HG03064 (cell line): ENCODE data around the gene BBIP1.
A peak's percentile ranks its signal among the peaks of the same experiment; 100 is the strongest.
"Not testable (repeated sequence)": the region's sequence is repeated elsewhere in the genome, so short reads cannot be mapped to it uniquely, and the experiment has no call there.

ENCODE experiments used
- ATAC-seq: cut with Tn5 transposase; IDR thresholded peaks from one replicate; pipeline ENCODE4 v1.9.1; 2021; ENCODE audit warnings: low read depth; ENCODE audit not compliant: unreplicated experiment

The BBIP1 gene

GRCh38 chr10:110923856-110924493 is 5.0 kb upstream of the BBIP1 start:
- ATAC-seq = no peak

DNA sequence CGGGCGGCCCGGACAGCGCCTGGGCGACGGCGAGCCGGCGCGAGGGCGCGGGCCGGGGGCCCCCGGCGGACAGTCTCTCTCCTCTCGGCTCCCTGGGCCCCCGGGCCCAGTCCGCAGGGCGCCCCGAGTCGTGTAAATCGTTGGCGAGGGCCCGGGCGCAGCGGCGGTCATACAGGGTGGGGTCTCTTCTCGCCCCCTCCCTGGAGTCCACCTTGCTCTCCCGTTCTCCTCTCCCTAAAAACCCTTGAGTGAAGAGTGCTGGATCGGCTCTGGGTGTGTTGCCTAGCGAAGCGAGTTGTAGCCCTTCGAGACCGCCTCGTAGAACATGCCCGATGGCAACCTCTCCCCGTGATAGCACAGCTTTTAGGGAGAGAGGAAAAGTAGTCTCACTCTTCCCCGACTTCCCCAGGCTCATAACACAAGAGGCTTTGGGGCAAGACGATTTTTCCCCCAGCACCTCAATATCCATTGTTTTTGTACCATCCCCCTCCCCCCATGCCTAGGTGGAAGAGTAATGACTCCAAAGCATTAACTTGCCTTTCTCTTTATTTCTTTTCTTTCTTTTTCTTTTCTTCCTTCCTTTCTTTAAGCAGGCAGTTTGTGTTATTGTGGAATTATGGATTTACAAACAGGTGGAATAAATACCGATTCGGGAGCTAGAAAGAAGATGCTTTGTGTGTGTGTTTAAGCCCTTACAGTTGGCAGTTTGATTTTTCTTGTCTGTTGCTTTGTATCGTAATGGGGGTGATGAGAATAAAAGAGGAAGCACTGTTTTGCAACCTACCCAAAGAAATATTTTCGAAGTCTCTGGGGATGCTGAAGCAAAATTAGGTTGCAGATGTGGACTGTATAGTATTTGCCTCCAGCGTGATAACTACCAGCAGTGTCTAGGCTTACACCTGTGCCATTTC is 1.2 kb upstream of the BBIP1 start:
- peak; percentile 26 for ATAC-seq

- ATAC-seq = no peak
Measured at GRCh38 chr10:110919349-110919931, 460 bp upstream of the BBIP1 start, which contains the start of gene SHOC2. Gene SHOC2 (plus strand): TSS chr10:110919604. CDS start chr10:110964359, 44,755 bp downstream.

GRCh38 chr10:110918269-110918642 is 724 bp downstream of the BBIP1 start:
- ATAC-seq = no peak

GRCh38 chr10:110916554-110917346 is 2.2 kb downstream of the BBIP1 start:
- ATAC-seq = no peak

DNA sequence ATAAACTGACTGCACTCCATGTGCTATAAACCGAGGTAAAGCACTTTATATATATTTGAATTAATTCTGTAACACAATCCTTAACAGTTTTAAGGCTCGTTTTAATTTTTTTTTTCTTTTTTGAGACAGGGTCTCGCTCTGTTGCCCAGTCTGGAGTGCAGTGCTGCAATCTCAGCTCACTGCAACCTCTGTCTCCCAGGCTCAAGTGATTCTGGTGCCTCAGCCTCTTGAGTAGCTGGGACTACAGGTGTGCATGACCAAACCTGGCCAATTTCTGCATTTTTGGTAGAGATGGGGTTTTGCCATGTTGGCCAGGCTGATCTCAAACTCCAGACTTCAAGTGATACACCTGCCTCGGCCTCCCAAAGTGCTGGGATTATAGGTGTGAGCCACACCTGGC is 3.4 kb downstream of the BBIP1 start:
- ATAC-seq = not testable (repeated sequence)

- no peak for ATAC-seq
Measured at GRCh38 chr10:110915035-110915434, 3.9 kb downstream of the BBIP1 start.

GRCh38 chr10:110914431-110914830 is 4.5 kb downstream of the BBIP1 start:
- ATAC-seq = no peak

DNA sequence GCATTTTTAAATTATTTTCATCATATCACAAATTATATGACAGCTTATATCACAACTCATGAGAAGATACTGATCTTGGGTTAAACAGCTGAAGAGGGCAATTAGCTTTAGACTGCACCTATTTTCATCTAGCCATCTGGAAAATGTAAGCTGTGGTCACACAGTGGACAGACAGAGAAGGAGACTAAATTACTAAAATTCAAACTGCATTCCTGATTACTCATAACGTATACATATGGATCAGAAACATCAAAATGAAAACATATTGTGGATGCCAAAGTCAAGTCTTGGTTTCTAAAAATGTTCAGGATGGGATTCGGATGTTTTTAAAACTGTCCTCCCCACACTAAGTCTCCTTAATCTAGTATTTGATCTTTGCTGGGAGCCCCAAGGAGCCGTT is 6.6 kb downstream of the BBIP1 start:
- ATAC-seq = no peak

- no peak for ATAC-seq
Measured at GRCh38 chr10:110910138-110910537, 8.8 kb downstream of the BBIP1 start.

GRCh38 chr10:110903280-110904278 is 15.4 kb downstream of the BBIP1 start:
- ATAC-seq = no peak

GRCh38 chr10:110901954-110902819 is 16.8 kb downstream of the BBIP1 start:
- ATAC-seq = no peak

DNA sequence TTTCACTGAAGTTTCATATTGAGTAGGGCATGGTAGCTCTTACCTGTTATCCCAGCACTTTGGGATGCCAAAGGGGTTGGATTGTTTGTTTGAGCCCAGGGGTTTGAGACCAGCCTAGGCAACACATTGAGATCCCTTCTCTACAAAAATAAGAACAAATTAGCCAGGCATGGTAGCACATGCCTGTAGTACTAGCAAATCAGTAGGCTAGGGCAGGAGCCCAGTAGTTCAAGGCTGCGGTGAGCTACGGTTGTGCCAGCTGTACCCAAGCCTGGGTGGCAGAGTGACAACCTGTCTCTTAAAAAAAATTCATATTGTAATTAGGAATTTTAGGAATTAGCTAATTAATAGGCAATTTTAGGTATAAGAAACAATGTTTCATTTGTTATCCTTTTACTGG is 18.0 kb downstream of the BBIP1 start:
- no peak for ATAC-seq

GRCh38 chr10:110898391-110898790 is 20.6 kb downstream of the BBIP1 start:
- ATAC-seq = no peak

- no peak for ATAC-seq
Measured at GRCh38 chr10:110897184-110897583, 21.8 kb downstream of the BBIP1 start.

- no peak for ATAC-seq
Measured at GRCh38 chr10:110893559-110894179, 25.3 kb downstream of the BBIP1 start.

GRCh38 chr10:110892602-110893288 is 26.2 kb downstream of the BBIP1 start:
- no peak for ATAC-seq

DNA sequence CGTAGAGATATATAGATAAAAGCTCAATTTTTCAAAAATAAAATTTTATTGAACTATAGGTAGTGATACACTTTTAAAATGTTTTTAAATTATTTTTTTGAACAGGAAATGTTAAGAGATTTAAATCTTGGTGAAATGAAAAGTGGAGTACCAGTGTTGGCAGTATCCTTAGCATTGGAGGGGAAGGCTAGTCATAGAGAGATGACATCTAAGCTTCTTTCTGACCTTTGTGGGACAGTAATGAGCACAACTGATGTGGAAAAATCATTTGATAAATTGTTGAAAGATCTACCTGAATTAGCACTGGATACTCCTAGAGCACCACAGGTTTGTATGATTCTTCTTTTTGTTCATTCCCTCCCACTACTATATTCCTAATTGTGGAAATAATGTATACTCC is 31.4 kb downstream of the BBIP1 start:
- no peak for ATAC-seq
